DND-41 (cell line): Measurements from ENCODE around the gene CD300A.

Experiments
- EZH2 ChIP-seq: IDR thresholded peaks from 3 replicates; pipeline ENCODE4 v1.6.1; 2012; ENCODE audit warnings: borderline replicate concordance, low read depth, mild to moderate bottlenecking, moderate library complexity, low read length, inconsistent platforms; ENCODE audit not compliant: severe bottlenecking
- TF ChIP-seq, protein P1 (sequence below): IDR thresholded peaks from 2 replicates; pipeline ENCODE4 v1.5.1; 2012; ENCODE audit warnings: borderline replicate concordance, low read length, moderate library complexity, mild to moderate bottlenecking; ENCODE audit not compliant: poor library complexity, severe bottlenecking; ENCODE audit errors: extremely low read depth

DNA sequence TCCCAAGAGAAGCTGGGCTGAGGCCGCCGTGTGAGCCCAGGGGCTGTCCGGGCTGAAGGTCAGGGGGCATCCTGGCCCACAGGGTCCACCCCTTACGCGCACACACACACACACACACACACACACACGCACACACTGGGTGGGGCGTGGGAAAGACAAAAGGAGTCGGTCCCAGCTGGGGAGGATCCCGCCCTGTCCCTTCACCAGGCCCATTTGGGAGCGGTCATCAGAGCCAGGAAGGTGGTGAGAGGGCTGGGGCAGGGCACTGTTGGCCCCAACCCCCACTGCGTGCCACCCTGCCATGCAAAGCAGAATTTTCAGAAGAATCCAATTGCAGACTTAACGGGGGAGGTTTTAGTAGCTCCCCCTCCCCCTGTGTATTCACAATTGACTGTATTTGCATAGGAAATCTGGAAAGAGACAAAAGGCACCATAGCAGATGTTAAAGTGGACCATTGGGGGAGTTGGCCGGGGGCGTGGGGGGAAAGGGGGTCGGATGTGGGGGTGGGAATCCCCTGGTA lies 11.3 kb upstream of the CD300A start:
- TF ChIP-seq, protein P1, sequence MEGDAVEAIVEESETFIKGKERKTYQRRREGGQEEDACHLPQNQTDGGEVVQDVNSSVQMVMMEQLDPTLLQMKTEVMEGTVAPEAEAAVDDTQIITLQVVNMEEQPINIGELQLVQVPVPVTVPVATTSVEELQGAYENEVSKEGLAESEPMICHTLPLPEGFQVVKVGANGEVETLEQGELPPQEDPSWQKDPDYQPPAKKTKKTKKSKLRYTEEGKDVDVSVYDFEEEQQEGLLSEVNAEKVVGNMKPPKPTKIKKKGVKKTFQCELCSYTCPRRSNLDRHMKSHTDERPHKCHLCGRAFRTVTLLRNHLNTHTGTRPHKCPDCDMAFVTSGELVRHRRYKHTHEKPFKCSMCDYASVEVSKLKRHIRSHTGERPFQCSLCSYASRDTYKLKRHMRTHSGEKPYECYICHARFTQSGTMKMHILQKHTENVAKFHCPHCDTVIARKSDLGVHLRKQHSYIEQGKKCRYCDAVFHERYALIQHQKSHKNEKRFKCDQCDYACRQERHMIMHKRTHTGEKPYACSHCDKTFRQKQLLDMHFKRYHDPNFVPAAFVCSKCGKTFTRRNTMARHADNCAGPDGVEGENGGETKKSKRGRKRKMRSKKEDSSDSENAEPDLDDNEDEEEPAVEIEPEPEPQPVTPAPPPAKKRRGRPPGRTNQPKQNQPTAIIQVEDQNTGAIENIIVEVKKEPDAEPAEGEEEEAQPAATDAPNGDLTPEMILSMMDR = no peak
- no peak for TF ChIP-seq EZH2
